Measurements from ENCODE around the gene ERP29.

GRCh38 chr12:112015938-112016337 is 2.7 kb downstream of the ERP29 start:
- no peak for TF ChIP-seq CTCF (IDR thresholded peaks at IDR 0.05)
- no peak for TF ChIP-seq POLR2A (IDR thresholded peaks at IDR 0.05)
- no peak for TF ChIP-seq POLR2AphosphoS5 (IDR thresholded peaks at IDR 0.05)
